Ascending aorta (tissue), 2 donors: ENCODE results near the gene NXPH3. TPM values are rescaled to one million over a fixed set of nuclear protein-coding genes. Genes with fewer than 3 reads are reported as not detected.
A peak's percentile ranks its signal among the peaks of the same experiment; 100 is the strongest.

ENCODE experiments used
- DNase-seq, 2 donors: peaks; one replicate each; pipeline ENCODE4 v3.0.0-alpha.2; 2019; ENCODE audit warnings: low spot score in 2 of 2
- H3K27ac ChIP-seq, 2 donors: fragments of 200-600 bp; sonication (generic); one replicate each; pipeline ENCODE4 v1.5.1; 2016 to 2017; ENCODE audit warnings: mild to moderate bottlenecking in 1 of 2
- H3K27me3 ChIP-seq: fragments of 200-600 bp; sonication (generic); one replicate; pipeline ENCODE4 v1.5.1; 2017
- H3K36me3 ChIP-seq, 2 donors: fragments of 200-600 bp; sonication (generic); one replicate each; pipeline ENCODE4 v1.5.1; 2016
- H3K4me1 ChIP-seq, 2 donors: fragments of 200-600 bp; sonication (generic); one replicate each; pipeline ENCODE4 v1.5.1; 2016 to 2017; ENCODE audit warnings: mild to moderate bottlenecking in 1 of 2
- H3K4me3 ChIP-seq, 2 donors: fragments of 200-600 bp; sonication (generic); one replicate each; pipeline ENCODE4 v1.5.1; 2016 to 2017; ENCODE audit warnings: mild to moderate bottlenecking in 1 of 2
- H3K9me3 ChIP-seq, 2 donors: fragments of 200-600 bp; sonication (generic); one replicate each; pipeline ENCODE4 v1.5.1; 2016
- CTCF ChIP-seq, 3 experiments: fragments of 200-600 bp in 2 of 3; fragments of 450-650 bp in 1 of 3; sonication (generic) in 2 of 3; IDR thresholded peaks; one replicate each; pipeline ENCODE4 v1.5.1; 2016 to 2019; ENCODE audit warnings: antibody characterized with exemption in 3 of 3, mild to moderate bottlenecking in 1 of 3, moderate library complexity in 1 of 3
- intact Hi-C: fragments of 100-400 bp; cut with DNase I; formaldehyde crosslinking; loops from one replicate; pipeline ENCODE4 v1.15.1; 2023
- total RNA-seq: library from RNA; depleted of rRNA; stranded (reverse); fragments of >200 nt; gene quantifications from one replicate; pipeline ENCODE4 v1.1.0, GENCODE V29; 2016

The NXPH3 gene
- total RNA-seq, 1 donor from 2014 or later, result 30.3 TPM

GRCh38 chr17:49590874-49591273 lies 15.2 kb downstream of the NXPH3 start:
- no peak overlapping the region for H3K4me3 ChIP-seq
- no peak for DNase-seq
- H3K9me3 ChIP-seq, result no peaks in the 10 kb centered on the region
- H3K36me3 ChIP-seq, result peaks cover 20 to 34% of the 10 kb centered on the region in 2 donors
- no peak for TF ChIP-seq CTCF (IDR thresholded peaks at IDR 0.05)
- intact Hi-C loops, result no loop called here
- H3K4me1 ChIP-seq, result peaks cover 0 to 13% of the 10 kb centered on the region in 2 donors
- no peaks in the 10 kb centered on the region for H3K27me3 ChIP-seq
- peak overlapping the region in 1 of 2 donors; percentile 85 for H3K27ac ChIP-seq

- H3K4me1 ChIP-seq, result peaks cover 0 to 13% of the 10 kb centered on the region in 2 donors
- H3K9me3 ChIP-seq, result no peaks in the 10 kb centered on the region
- no peaks in the 10 kb centered on the region for H3K27me3 ChIP-seq
- peak overlapping the region; percentile 6 to 23 for H3K27ac ChIP-seq
- no peak overlapping the region for H3K4me3 ChIP-seq
- peaks cover 29 to 48% of the 10 kb centered on the region in 2 donors for H3K36me3 ChIP-seq
- intact Hi-C loops, result no loop called here
- no peak for TF ChIP-seq CTCF (IDR thresholded peaks at IDR 0.05)
- no peak for DNase-seq
Observed at GRCh38 chr17:49592263-49592662, 16.6 kb downstream of the NXPH3 start.

- Histone ChIP-seq H3K4me3 (no peak overlapping the region), H3K4me1 (no peaks in the 10 kb centered on the region), H3K27me3 (no peaks in the 10 kb centered on the region), H3K9me3 (no peaks in the 10 kb centered on the region), H3K27ac (no peak overlapping the region), H3K36me3 (peaks cover 37 to 73% of the 10 kb centered on the region in 2 donors)
- DNase-seq, result no peak
- no peak for TF ChIP-seq CTCF (IDR thresholded peaks at IDR 0.05)
- intact Hi-C loops, result no loop called here
Observed at GRCh38 chr17:49595328-49595727, 19.7 kb downstream of the NXPH3 start.

- H3K27me3 ChIP-seq, result no peaks in the 10 kb centered on the region
- no peak for TF ChIP-seq CTCF (IDR thresholded peaks at IDR 0.05)
- no peak overlapping the region for H3K4me3 ChIP-seq
- no peaks in the 10 kb centered on the region for H3K9me3 ChIP-seq
- H3K27ac ChIP-seq, result no peak overlapping the region
- DNase-seq, result no peak
- H3K36me3 ChIP-seq, result peaks cover 44 to 73% of the 10 kb centered on the region in 2 donors
- H3K4me1 ChIP-seq, result no peaks in the 10 kb centered on the region
- intact Hi-C loops, result no loop called here
Observed at GRCh38 chr17:49595980-49596379, 20.3 kb downstream of the NXPH3 start.

GRCh38 chr17:49596613-49597244 lies 21.1 kb downstream of the NXPH3 start:
- intact Hi-C loops, result no loop called here
- Histone ChIP-seq H3K27me3 (no peaks in the 10 kb centered on the region), H3K36me3 (peaks cover 50 to 78% of the 10 kb centered on the region in 2 donors), H3K27ac (peak overlapping the region in 1 of 2 donors; percentile 53), H3K9me3 (no peaks in the 10 kb centered on the region), H3K4me1 (no peaks in the 10 kb centered on the region), H3K4me3 (no peak overlapping the region)
- no peak for TF ChIP-seq CTCF (IDR thresholded peaks at IDR 0.05)
- DNase-seq, result no peak
